ENCODE results near the gene MRGPRX2.

DNA sequence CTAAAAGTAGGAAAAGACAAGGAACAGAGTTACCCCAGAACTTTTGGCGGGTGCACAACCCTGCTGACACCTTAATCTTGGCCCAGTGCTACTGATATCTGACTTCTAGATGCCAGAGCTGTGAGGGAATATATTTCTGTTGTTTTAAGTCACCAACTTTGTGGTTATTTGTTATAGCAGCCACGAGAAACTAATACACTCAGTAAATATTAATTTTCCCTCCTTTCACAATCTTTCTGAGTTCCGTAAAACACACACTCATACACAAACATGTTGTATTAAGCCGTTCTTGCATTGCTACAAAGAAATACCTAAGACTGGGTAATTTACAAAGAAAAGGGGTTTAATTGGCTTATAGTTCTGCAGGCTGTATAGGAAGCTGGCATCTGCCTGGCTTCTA, 40.4 kb upstream of the MRGPRX2 start:
- no peak for TF ChIP-seq CTCF (IDR thresholded peaks at IDR 0.05)
- TF ChIP-seq POLR2A (IDR thresholded peaks at IDR 0.05) = no peak
- no peak for TF ChIP-seq POLR2AphosphoS5 (IDR thresholded peaks at IDR 0.05; ENCODE audit: insufficient read depth in 1 of 2, low read depth in 1 of 2)
